SHP77 treated with DMSO at 0.1 percent for 48 hours (cell line): ENCODE data around the gene LINGO4.
"Not testable (repeated sequence)": the region's sequence is repeated elsewhere in the genome, so short reads cannot be mapped to it uniquely, and the experiment has no call there.

Source experiments
- DNase-seq: peaks from one replicate; lab custom pipeline; 2025; lab: John Stamatoyannopoulos, UW

Gene LINGO4

GRCh38 chr1:151813271-151813977 is 8.2 kb upstream of the LINGO4 start:
- no peak for DNase-seq

DNA sequence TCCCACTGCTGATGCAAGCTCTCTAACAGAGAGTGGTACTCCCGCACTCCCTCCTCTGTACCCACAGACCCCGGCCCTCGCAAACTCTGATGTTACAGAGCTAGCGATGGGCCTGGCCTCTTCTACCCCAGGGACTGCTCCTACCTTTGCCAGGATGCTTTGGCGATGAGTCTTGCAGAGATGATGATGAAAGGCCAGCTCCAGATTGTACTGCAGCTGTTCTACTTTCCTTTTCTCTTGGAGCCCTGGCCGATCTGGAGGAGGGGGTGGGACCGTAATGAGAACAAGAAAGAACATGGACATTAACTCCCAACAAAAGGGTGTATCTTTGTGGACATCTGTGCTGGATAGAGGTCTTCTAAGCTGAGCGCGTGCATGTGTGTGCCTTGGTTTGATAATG is 6.0 kb upstream of the LINGO4 start:
- DNase-seq = no peak

DNA sequence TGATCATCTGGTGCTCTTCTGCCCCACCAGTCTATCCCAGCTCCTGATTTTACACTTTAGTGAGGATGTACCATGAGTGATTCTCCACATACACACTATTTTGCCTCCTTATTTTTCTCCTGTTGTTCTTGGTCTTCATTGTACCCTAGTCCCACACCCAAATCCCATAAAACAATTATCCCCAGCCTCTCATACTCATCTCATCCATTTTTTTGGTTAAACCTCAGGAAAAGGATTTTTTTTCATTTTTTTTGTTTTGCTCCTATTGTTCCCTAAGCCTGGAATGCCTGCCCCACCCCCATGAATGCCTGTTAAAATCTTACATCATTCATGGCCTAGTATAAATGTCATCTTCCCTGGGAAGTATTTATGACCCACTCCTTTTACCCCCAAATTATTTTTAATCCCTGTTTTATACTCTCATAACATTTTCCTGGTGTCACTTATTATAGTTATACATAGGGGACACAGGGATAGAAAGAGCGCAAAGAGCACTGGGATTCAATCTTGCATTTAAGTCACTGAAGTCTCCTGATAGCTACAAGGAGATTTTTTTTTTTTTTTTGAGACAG is 4.9 kb upstream of the LINGO4 start:
- DNase-seq = no peak

DNA sequence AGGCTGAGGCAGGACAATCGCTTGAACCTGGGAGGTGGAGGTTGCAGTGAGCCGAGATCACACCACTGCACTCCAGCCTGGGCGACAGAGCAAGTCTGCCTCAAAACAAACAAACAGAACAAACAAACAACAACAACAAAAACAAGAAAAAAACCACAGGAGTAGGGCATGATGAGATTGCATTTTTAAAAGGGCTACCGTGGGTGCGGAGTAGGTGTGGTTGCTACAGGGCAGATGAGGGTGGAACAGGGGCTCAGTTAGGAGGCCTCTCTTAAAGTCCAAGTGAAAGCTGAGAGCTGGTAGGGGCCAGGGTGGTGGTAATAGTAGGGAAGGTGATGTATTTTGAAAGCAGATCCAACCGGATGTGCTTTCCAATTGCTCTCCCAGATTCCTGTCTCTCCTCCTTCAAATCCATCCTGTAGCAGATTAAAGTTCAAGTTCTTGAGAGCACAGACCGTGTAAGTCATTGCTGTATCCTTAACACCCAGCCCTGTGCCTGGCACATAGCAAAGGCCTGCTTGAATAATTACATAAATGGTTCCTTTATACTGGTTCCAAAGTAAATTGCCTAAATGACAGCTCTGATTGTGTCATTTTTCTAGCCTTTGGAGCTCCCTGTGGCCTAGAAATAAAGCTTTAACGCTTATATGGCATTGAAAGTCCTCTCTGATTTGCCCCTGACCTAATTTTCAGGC is 4.2 kb upstream of the LINGO4 start:
- no peak for DNase-seq

GRCh38 chr1:151807766-151808165 is 2.5 kb upstream of the LINGO4 start:
- no peak for DNase-seq

- DNase-seq = no peak
Observed at GRCh38 chr1:151807131-151807530, 1.9 kb upstream of the LINGO4 start.

DNA sequence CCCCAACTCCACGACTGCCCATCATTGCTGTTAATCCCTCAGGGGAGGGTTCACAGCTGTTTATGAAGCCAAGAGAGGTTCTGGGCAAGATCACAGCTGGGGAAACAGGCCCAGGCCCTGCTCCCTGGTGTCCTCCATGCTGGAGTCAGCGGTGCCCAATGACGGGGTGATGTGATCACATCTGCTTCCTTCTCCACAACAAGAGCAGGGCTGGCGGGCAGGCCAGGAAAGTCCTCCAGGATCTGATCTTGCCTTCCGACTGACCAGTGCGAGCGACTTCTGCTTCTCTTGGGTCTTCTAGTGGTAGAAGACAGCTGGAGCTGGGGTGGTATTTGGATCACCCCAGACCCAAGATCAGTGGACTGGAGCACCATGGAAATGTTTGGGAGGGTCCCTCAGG is 951 bp upstream of the LINGO4 start:
- no peak for DNase-seq

- DNase-seq = no peak
Observed at GRCh38 chr1:151803915-151804314, 1.3 kb downstream of the LINGO4 start.

DNA sequence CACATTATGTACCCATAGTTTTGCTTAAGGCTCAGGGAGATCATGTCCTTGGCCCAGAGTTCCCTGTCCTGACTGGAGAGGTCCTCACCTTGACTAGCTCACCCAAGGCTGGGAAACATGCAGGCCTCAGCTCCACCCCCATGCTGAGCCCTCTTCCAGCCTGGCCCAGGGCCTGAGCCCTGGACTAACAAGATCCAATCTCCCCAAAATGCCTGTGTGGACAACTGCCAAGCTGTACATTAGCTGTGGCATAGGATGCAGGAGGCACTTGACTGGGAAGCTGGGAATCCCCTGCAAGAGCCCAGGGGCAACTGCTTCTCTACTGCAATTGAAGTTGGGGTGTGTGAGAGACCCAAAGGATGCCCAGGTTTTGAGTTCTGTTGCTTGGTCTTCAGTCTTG is 2.1 kb downstream of the LINGO4 start:
- DNase-seq = no peak

- DNase-seq = no peak
Observed at GRCh38 chr1:151802372-151802771, 2.8 kb downstream of the LINGO4 start.

DNA sequence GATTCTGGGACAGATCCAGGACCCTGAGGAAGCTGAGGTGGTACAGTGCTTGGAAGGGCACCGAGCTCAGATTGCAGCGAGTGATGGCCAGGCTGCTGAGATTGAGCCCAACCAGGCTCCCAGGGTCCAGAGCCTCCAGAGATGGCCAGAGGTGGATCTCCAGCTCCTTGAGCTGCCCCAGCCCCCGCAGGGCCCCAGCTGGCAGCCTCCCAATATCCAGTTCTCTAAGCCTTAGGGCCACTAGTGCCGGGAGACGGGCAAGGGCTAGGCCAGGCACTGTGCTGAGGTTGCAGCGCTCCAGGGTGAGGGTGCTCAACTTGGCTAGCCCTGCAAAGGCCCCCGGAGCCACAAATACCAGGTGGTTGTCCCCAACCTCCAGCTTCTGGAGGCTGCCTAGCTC is 3.4 kb downstream of the LINGO4 start:
- no peak for DNase-seq

- no peak for DNase-seq
Observed at GRCh38 chr1:151801310-151801820, 3.9 kb downstream of the LINGO4 start.

GRCh38 chr1:151800830-151801229 is 4.4 kb downstream of the LINGO4 start:
- no peak for DNase-seq

DNA sequence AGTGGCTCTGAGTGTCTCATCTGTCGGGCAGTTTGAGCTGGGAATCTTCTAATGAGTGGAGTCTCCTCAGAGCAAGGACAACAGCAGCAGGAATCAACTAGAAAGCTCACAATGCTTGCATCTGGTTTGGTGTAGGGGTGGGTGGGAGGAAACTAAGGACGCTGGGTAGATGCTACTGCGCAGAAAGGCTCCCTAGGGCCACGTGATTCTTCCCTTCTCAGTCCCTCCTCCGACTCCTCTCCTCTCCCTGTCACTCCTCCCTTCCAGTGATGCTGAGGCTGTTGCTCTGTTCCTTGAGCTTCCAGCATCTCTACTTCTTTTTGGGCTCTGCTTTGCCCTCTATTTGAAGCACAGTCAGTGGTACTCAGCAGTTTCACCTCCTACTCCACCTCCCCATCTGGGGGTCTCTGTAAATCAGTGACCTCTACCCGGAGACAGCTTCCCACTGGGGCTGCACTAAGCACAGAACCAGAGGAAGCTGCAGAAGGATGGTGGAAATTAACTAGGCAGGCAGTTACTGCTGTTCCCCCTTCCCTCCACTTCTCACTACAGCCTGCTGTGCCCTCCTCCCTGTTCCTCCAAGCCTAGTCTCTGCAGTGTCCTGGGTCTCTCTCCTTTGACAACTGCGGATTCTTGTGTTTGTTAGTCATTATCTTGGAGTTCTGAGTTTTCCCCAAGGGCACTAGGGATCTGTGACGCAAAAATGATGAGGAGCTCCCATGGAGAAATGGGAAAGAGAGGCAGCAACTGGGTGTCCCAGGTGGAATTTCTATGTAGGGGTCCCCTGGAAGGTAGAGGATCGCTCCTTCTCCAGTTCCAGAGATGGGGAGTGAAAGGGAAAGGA is 5.8 kb downstream of the LINGO4 start:
- DNase-seq = no peak

DNA sequence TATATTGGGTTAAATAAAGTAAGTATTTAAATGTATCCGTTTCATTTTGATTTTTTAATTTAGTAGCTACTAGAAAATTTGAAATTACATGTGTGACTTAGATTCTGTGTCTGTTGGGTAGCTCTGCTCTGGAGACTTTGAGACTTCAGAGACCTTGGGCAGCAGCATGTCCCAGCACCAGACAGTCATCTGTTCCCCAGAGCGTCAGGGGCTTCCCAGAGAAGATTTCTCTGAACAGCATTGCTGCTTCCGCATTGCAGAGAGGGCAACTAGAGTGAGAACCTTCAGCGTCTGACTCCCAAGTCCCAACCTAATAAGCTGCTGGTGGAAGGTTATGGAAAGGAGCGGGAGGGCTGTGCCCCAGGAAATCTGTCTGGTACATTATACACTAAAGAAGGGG is 6.6 kb downstream of the LINGO4 start:
- DNase-seq = no peak

DNA sequence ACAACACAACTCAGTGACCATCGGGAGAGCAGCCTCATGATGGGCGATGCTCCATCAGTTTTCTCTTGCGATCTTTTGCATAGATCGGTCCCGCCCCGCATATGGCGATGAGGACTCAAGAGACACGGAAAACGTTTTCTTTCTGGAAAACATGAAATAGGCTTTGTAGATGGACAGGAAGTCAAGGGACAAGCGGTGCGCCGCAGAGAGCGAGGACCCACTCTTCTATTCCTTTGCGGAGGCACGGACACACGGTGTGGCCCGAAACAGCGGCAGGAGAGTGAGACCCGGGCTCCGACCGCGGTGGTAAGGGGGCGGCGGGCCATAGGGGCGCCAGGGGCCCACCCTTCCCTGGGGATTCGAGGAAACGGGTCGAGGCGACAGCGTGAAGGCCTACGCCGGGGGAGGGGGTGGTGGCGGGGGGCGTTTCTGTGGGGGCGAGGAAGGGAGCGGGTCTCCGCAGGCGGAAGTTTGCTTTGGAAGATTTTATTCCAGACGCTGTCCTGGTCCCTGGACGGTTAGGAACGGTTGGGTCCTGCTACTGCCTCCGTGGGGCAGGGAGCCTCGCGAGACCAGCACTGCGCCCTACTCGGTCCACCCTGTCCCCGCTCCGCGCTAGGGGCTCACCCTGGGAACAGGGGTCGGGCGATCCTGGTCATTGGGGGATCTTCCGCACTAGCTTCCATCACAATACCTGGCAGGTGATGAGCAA is 14.1 kb downstream of the LINGO4 start:
- peak; percentile 48 for DNase-seq

- DNase-seq = peak; percentile 100
Observed at GRCh38 chr1:151790071-151790939, 14.9 kb downstream of the LINGO4 start, which contains the start of gene TDRKH. TDRKH (minus strand) TSS chr1:151790500; CDS start chr1:151783022, 7,478 bp downstream.

DNA sequence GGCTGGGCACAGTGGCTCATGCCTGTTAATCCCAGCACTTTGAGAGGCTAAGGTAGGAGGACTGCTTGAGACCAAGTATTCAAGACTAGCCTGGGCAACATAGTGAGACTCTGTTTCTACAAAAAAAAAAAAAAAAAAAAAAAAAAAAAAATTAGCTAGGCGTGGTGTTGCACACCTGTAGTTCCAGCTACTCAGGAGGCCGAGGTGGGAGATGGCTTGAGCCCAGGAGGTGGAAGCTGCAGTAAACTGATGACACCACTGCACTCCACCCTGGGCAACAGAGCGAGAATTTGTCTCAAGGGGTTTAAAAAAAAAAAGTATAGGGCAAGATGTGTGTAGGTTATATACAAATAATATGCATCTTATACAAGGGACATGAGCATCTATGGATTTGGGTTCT is 17.5 kb downstream of the LINGO4 start:
- DNase-seq = no peak

GRCh38 chr1:151783796-151784195 is 21.4 kb downstream of the LINGO4 start:
- DNase-seq = no peak

GRCh38 chr1:151782741-151783140 is 22.5 kb downstream of the LINGO4 start:
- no peak for DNase-seq

DNA sequence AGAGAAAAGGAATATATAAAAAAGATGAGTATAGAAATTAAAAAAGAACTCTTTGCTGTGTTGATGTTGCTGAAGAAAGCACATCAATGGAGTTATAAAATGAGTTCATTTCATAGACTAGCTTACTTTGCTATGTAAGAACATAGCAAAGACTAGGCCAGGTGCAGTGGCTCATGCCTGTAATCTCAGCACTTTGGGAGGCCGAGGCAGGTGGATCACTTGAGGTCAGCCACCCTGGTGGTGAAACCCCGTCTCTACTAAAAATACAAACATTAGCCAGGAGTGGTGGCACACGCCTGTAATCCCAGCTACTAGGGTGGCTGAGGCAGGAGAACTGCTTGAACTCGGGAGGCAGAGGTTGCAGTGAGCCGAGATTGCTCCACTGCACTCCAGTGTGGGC is 23.2 kb downstream of the LINGO4 start:
- not testable (repeated sequence) for DNase-seq
